SU-DHL-6 (cell line): ENCODE measurements around the gene FOXP4.

Source experiments
- H2AFZ ChIP-seq: fragments of 200-600 bp; sonication (generic); 2 replicates; pipeline ENCODE4 v1.6.1; 2014; ENCODE audit warnings: low read depth, mild to moderate bottlenecking, moderate library complexity, mixed read lengths, antibody characterized with exemption, low read length; ENCODE audit not compliant: severe bottlenecking
- H3F3A ChIP-seq: fragments of 200-600 bp; shearing (Covaris generic); 2 replicates; pipeline ENCODE4 v1.6.0; 2016; ENCODE audit warnings: antibody characterized with exemption, mild to moderate bottlenecking; ENCODE audit not compliant: insufficient read depth
- H3K27ac ChIP-seq: fragments of 200-600 bp; sonication (generic); 2 replicates; pipeline ENCODE4 v1.5.1; 2016; ENCODE audit warnings: low read depth, mild to moderate bottlenecking, low read length, moderate library complexity, mixed read lengths
- H3K27me3 ChIP-seq: fragments of 200-600 bp; sonication (generic), shearing (Covaris generic); 2 replicates; pipeline ENCODE4 v1.6.0; 2014; ENCODE audit warnings: mild to moderate bottlenecking, low read length
- H3K36me3 ChIP-seq: fragments of 200-600 bp; sonication (generic); 2 replicates; pipeline ENCODE4 v1.6.1; 2014; ENCODE audit warnings: mild to moderate bottlenecking, low read length, mixed read lengths
- H3K4me2 ChIP-seq: fragments of 300-600, 200-600 bp; shearing (Covaris generic), sonication (generic); 2 replicates; pipeline ENCODE4 v1.6.0; 2014; ENCODE audit warnings: low read length, low read depth, mild to moderate bottlenecking; ENCODE audit not compliant: poor library complexity, severe bottlenecking
- H3K4me3 ChIP-seq: fragments of 200-600 bp; sonication (generic); 2 replicates; pipeline ENCODE4 v1.5.1; 2014; ENCODE audit warnings: antibody characterized with exemption, low read length, mild to moderate bottlenecking, mixed read lengths; ENCODE audit not compliant: insufficient read depth, poor library complexity, severe bottlenecking
- H3K79me2 ChIP-seq: fragments of 200-600 bp; sonication (generic); 2 replicates; pipeline ENCODE4 v1.6.1; 2014; ENCODE audit warnings: mild to moderate bottlenecking, low read length, moderate library complexity; ENCODE audit not compliant: insufficient read depth
- H3K9ac ChIP-seq: fragments of 200-600 bp; sonication (generic); 2 replicates; pipeline ENCODE4 v1.7.0; 2014; ENCODE audit warnings: mild to moderate bottlenecking, low read length
- H3K9me2 ChIP-seq: fragments of 200-600 bp; sonication (generic); replicated peaks from 2 replicates; pipeline ENCODE4 v1.6.1; 2014; ENCODE audit warnings: low read length; ENCODE audit not compliant: insufficient read depth
- H3K9me3 ChIP-seq: fragments of 200-600 bp; sonication (generic); 2 replicates; pipeline ENCODE4 v1.6.1; 2014; ENCODE audit warnings: low read length, mixed read lengths; ENCODE audit not compliant: insufficient read depth
- H4K20me1 ChIP-seq: fragments of 200-600 bp; sonication (generic); 2 replicates; pipeline ENCODE4 v1.6.1; 2014; ENCODE audit warnings: low read depth, mild to moderate bottlenecking, antibody characterized with exemption, low read length, moderate library complexity, mixed read lengths
- CTCF ChIP-seq: fragments of 200-600 bp; sonication (generic); IDR thresholded peaks from one replicate; pipeline ENCODE4 v1.5.1; 2017; ENCODE audit warnings: antibody characterized with exemption, mild to moderate bottlenecking, low read length, moderate library complexity; ENCODE audit not compliant: insufficient read depth, poor library complexity, severe bottlenecking
- EZH2phosphoT487 ChIP-seq: fragments of 200-600 bp; sonication (generic), shearing (Covaris generic); conservative IDR thresholded peaks from 2 replicates; pipeline ENCODE4 v1.6.1; 2018; ENCODE audit warnings: mild to moderate bottlenecking, antibody characterized with exemption, low read length, moderate library complexity, mixed read lengths

The FOXP4 gene

GRCh38 chr6:41644297-41644879, 98.2 kb downstream of the FOXP4 start:
- Histone ChIP-seq H3K27ac (no peak overlapping the region), H3K9ac (no peak overlapping the region), H4K20me1 (no peaks in the 10 kb centered on the region)

GRCh38 chr6:41645007-41645618, 98.9 kb downstream of the FOXP4 start:
- Histone ChIP-seq H3K36me3 (no peaks in the 10 kb centered on the region), H3K9me3 (no peaks in the 10 kb centered on the region), H4K20me1 (no peaks in the 10 kb centered on the region), H3K4me2 (no peak overlapping the region), H3K27me3 (no peaks in the 10 kb centered on the region), H3K79me2 (no peaks in the 10 kb centered on the region), H3K4me3 (no peak overlapping the region), H3K27ac (no peak overlapping the region), H3K9me2 (no peaks in the 10 kb centered on the region), H2AFZ (no peak overlapping the region), H3K9ac (no peak overlapping the region), H3F3A (no peaks in the 10 kb centered on the region)
- TF ChIP-seq EZH2phosphoT487 (no peak), CTCF (no peak)

More at GRCh38 chr6:41644297-41644879, 98.2 kb downstream of the FOXP4 start:
- TF ChIP-seq EZH2phosphoT487 (no peak), CTCF (no peak)
- H3K4me2 ChIP-seq: no peak overlapping the region
- H3K27me3 ChIP-seq: no peaks in the 10 kb centered on the region
- no peaks in the 10 kb centered on the region for H3F3A ChIP-seq
- H3K9me2 ChIP-seq: no peaks in the 10 kb centered on the region
- H3K36me3 ChIP-seq: no peaks in the 10 kb centered on the region
- no peak overlapping the region for H2AFZ ChIP-seq
- no peaks in the 10 kb centered on the region for H3K9me3 ChIP-seq
- H3K4me3 ChIP-seq: no peak overlapping the region
- H3K79me2 ChIP-seq: no peaks in the 10 kb centered on the region

GRCh38 chr6:41646026-41646795, 100.0 kb downstream of the FOXP4 start:
- Histone ChIP-seq H3K36me3 (no peaks in the 10 kb centered on the region), H3K9ac (no peak overlapping the region), H3K27me3 (no peaks in the 10 kb centered on the region), H3K4me3 (no peak overlapping the region), H3K4me2 (no peak overlapping the region), H4K20me1 (no peaks in the 10 kb centered on the region), H3F3A (no peaks in the 10 kb centered on the region), H3K79me2 (no peaks in the 10 kb centered on the region), H3K9me2 (no peaks in the 10 kb centered on the region), H3K9me3 (no peaks in the 10 kb centered on the region), H3K27ac (no peak overlapping the region), H2AFZ (no peak overlapping the region)
- no peak for TF ChIP-seq CTCF
- no peak for TF ChIP-seq EZH2phosphoT487
